ENCODE measurements around the gene ARNT2.
"Not testable (repeated sequence)": the region's sequence is repeated elsewhere in the genome, so short reads cannot be mapped to it uniquely, and the experiment has no call there.

The ARNT2 gene

GRCh38 chr15:80636675-80637074 lies 232.5 kb downstream of the ARNT2 start:
- no peak overlapping the region for H3K4me3 Mint-ChIP-seq
- DNase-seq (no peak), ATAC-seq (no peak)
- no peaks in the 10 kb centered on the region for H3K9me3 Mint-ChIP-seq
- no peaks in the 10 kb centered on the region for H3K4me1 Mint-ChIP-seq
- peaks cover 13% of the 10 kb centered on the region for H3K27me3 Mint-ChIP-seq
- H3K27ac Mint-ChIP-seq, result no peak overlapping the region

- Mint-ChIP-seq H3K9me3 (no peaks in the 10 kb centered on the region), H3K27me3 (peaks cover 13% of the 10 kb centered on the region), H3K4me1 (no peaks in the 10 kb centered on the region), H3K27ac (no peak overlapping the region), H3K4me3 (no peak overlapping the region)
- ATAC-seq (no peak), DNase-seq (no peak)
These were observed 233.6 kb downstream of the ARNT2 start for GRCh38 chr15:80637747-80638146.

GRCh38 chr15:80638553-80639167 lies 234.5 kb downstream of the ARNT2 start:
- Mint-ChIP-seq H3K4me3 (no peak overlapping the region), H3K27me3 (peaks cover 18% of the 10 kb centered on the region), H3K27ac (peak overlapping the region in 1 of 2 donors; percentile 16), H3K9me3 (no peaks in the 10 kb centered on the region), H3K4me1 (no peaks in the 10 kb centered on the region)
- DNase-seq (no peak), ATAC-seq (no peak)

GRCh38 chr15:80639168-80639555 lies 235.0 kb downstream of the ARNT2 start:
- ATAC-seq, result no peak

GRCh38 chr15:80640531-80641121 lies 236.4 kb downstream of the ARNT2 start:
- H3K27me3 Mint-ChIP-seq, result peaks cover 20% of the 10 kb centered on the region
- H3K9me3 Mint-ChIP-seq, result no peaks in the 10 kb centered on the region
- ATAC-seq (no peak), DNase-seq (no peak)
- H3K27ac Mint-ChIP-seq, result no peak overlapping the region
- no peak overlapping the region for H3K4me3 Mint-ChIP-seq
- H3K4me1 Mint-ChIP-seq, result no peaks in the 10 kb centered on the region

More at GRCh38 chr15:80639168-80639555, 235.0 kb downstream of the ARNT2 start:
- Mint-ChIP-seq H3K27ac (no peak overlapping the region), H3K27me3 (peaks cover 23% of the 10 kb centered on the region), H3K4me3 (no peak overlapping the region), H3K9me3 (no peaks in the 10 kb centered on the region), H3K4me1 (no peaks in the 10 kb centered on the region)
- no peak for DNase-seq

- DNase-seq, result no peak
- Mint-ChIP-seq H3K4me3 (no peak overlapping the region), H3K9me3 (peaks cover 0 to 3% of the 10 kb centered on the region in 2 donors), H3K4me1 (no peaks in the 10 kb centered on the region), H3K27ac (no peak overlapping the region), H3K27me3 (peaks cover 17% of the 10 kb centered on the region)
- no peak for ATAC-seq
These were observed 237.2 kb downstream of the ARNT2 start for GRCh38 chr15:80641384-80641783.

GRCh38 chr15:80643431-80643951 lies 239.3 kb downstream of the ARNT2 start:
- H3K4me1 Mint-ChIP-seq, result no peaks in the 10 kb centered on the region
- peaks cover 6 to 7% of the 10 kb centered on the region in 2 donors for H3K9me3 Mint-ChIP-seq
- no peak overlapping the region for H3K4me3 Mint-ChIP-seq
- ATAC-seq (peak; percentile 48), DNase-seq (no peak)
- peak overlapping the region in 1 of 2 donors; percentile 82 for H3K27ac Mint-ChIP-seq
- peaks cover 17% of the 10 kb centered on the region for H3K27me3 Mint-ChIP-seq

- H3K4me3 Mint-ChIP-seq, result no peak overlapping the region
- no peak overlapping the region for H3K27ac Mint-ChIP-seq
- no peaks in the 10 kb centered on the region for H3K4me1 Mint-ChIP-seq
- DNase-seq (no peak), ATAC-seq (no peak)
- H3K9me3 Mint-ChIP-seq, result peaks cover 7% of the 10 kb centered on the region in 2 donors
- H3K27me3 Mint-ChIP-seq, result peaks cover 17% of the 10 kb centered on the region
These were observed 241.4 kb downstream of the ARNT2 start for GRCh38 chr15:80645494-80646065.

GRCh38 chr15:80647424-80647823 lies 243.2 kb downstream of the ARNT2 start:
- not testable (repeated sequence) for ATAC-seq, H3K4me3 Mint-ChIP-seq, DNase-seq, H3K4me1 Mint-ChIP-seq, H3K27ac Mint-ChIP-seq
- peaks cover 17% of the 10 kb centered on the region for H3K27me3 Mint-ChIP-seq
- H3K9me3 Mint-ChIP-seq, result peaks cover 7 to 13% of the 10 kb centered on the region in 2 donors

Measured in stimulated activated naive CD8-positive, alpha-beta T cell treated with anti-CD3 and anti-CD28 coated beads, Interleukin-15, amount 100 ng/mL, for 72 hours (primary cell).